Lung (tissue), 12 donors: Measurements from ENCODE around the gene GPC5. TPM values are rescaled to one million over a fixed set of nuclear protein-coding genes. Genes with fewer than 3 reads are reported as not detected.

Experiments
- ATAC-seq: fragments of 200-7000 bp; cut with Tn5 transposase; one replicate; pipeline ENCODE4 v1.9.1; 2020; ENCODE audit warnings: moderate number of reproducible peaks; ENCODE audit not compliant: insufficient read depth, low FRiP score
- DNase-seq, 3 donors: peaks; one replicate each; pipeline ENCODE4 v3.0.0-alpha.2; 2013 to 2017
- H3K27ac ChIP-seq, 2 donors: one replicate each; pipeline ENCODE4 v1.5.1; 2013; ENCODE audit warnings: mild to moderate bottlenecking in 2 of 2, moderate library complexity in 2 of 2, control low read depth in 1 of 2, inconsistent platforms in 1 of 2, low read depth in 1 of 2, low read length in 1 of 2
- H3K27me3 ChIP-seq, 3 donors: one replicate each; pipeline ENCODE4 v1.5.1; 2013; ENCODE audit warnings: low read length in 2 of 3; ENCODE audit not compliant: control insufficient read depth in 3 of 3, insufficient read depth in 3 of 3
- H3K36me3 ChIP-seq, 4 donors: one replicate each; pipeline ENCODE4 v1.5.1; 2013; ENCODE audit warnings: low read length in 4 of 4, mild to moderate bottlenecking in 1 of 4, moderate library complexity in 1 of 4; ENCODE audit not compliant: control insufficient read depth in 4 of 4, insufficient read depth in 4 of 4
- H3K4me1 ChIP-seq, 5 donors: one replicate each; pipeline ENCODE4 v1.5.1; 2013; ENCODE audit warnings: low read length in 5 of 5, mild to moderate bottlenecking in 2 of 5, moderate library complexity in 1 of 5; ENCODE audit not compliant: control insufficient read depth in 5 of 5, insufficient read depth in 5 of 5
- H3K4me3 ChIP-seq: one replicate; pipeline ENCODE4 v1.5.1; 2013; ENCODE audit warnings: mild to moderate bottlenecking, control low read depth, moderate library complexity
- H3K9ac ChIP-seq, 2 donors: one replicate each; pipeline ENCODE4 v1.5.1; 2013; ENCODE audit warnings: low read length in 2 of 2, control low read depth in 1 of 2; ENCODE audit not compliant: insufficient read depth in 1 of 2
- H3K9me3 ChIP-seq, 4 donors: one replicate each; pipeline ENCODE4 v1.5.1; 2013; ENCODE audit warnings: low read length in 3 of 4, mild to moderate bottlenecking in 1 of 4, moderate library complexity in 1 of 4; ENCODE audit not compliant: control insufficient read depth in 4 of 4, insufficient read depth in 3 of 4
- CTCF ChIP-seq: IDR thresholded peaks from 2 replicates; pipeline ENCODE4 v1.5.1; 2012; ENCODE audit warnings: mild to moderate bottlenecking; ENCODE audit errors: control extremely low read depth, extremely low read depth
- WGBS, 2 donors: extraction: QIAGEN DNeasy Blood & Tissue Kit; methylation state at CpG; one replicate each; pipeline ENCODE4 v1.1.7; 2013; 5-methylcytosine and 5-hydroxymethylcytosine counted together
- polyA plus RNA-seq, 2 donors: library from polyadenylated mRNA; stranded (reverse); fragments of 200-250 nt; gene quantifications; one replicate each; pipeline ENCODE4 v1.2.1, GENCODE V29; 2013
- total RNA-seq, 2 donors: library from RNA; depleted of rRNA in 1 of 2; stranded (reverse); fragments of >200 nt in 1 of 2; gene quantifications; one replicate each; pipeline ENCODE4 v1.2.1, GENCODE V29; 2014 to 2021
- donor health status: control.
- donor health status: control.
- donor health status: Bipolar disorder and iron deficiency.
- donor health status: healthy.
- donor health status: DM: yes; HTN: yes; CAD: no.

Gene GPC5
- total and polyA plus RNA-seq, 4 donors: 0.55 to 37.3 (median 4.4) TPM

- no peak for ATAC-seq
- no peaks in the 10 kb centered on the region for H3K9me3 ChIP-seq
- TF ChIP-seq CTCF: no peak
These were observed 56.2 kb downstream of the GPC5 start for GRCh38 chr13:91454666-91455065.

GRCh38 chr13:91456837-91457236 lies 58.4 kb downstream of the GPC5 start:
- no peaks in the 10 kb centered on the region for H3K4me1 ChIP-seq
- no peaks in the 10 kb centered on the region for H3K27me3 ChIP-seq
- no peak for TF ChIP-seq CTCF
- no peak overlapping the region for H3K27ac ChIP-seq
- no peak overlapping the region for H3K4me3 ChIP-seq
- 90 to 93% methylated on average over 2 of the region's 2 CpGs for WGBS, 2 donors
- H3K36me3 ChIP-seq: no peaks in the 10 kb centered on the region
- no peak overlapping the region for H3K9ac ChIP-seq
- H3K9me3 ChIP-seq: no peaks in the 10 kb centered on the region
- DNase-seq (no peak), ATAC-seq (no peak)

More at GRCh38 chr13:91454666-91455065, 56.2 kb downstream of the GPC5 start:
- Histone ChIP-seq H3K27me3 (no peaks in the 10 kb centered on the region), H3K4me1 (no peaks in the 10 kb centered on the region), H3K36me3 (no peaks in the 10 kb centered on the region), H3K27ac (no peak overlapping the region), H3K4me3 (no peak overlapping the region), H3K9ac (no peak overlapping the region)
- no peak for DNase-seq
- WGBS, 2 donors: 82 to 85% methylated on average over 1 of the region's 1 CpG

- DNase-seq (no peak), ATAC-seq (no peak)
- no peak overlapping the region for H3K4me3 ChIP-seq
- no peak overlapping the region for H3K9ac ChIP-seq
- no peak overlapping the region for H3K27ac ChIP-seq
- no peaks in the 10 kb centered on the region for H3K36me3 ChIP-seq
- H3K4me1 ChIP-seq: no peaks in the 10 kb centered on the region
- H3K9me3 ChIP-seq: no peaks in the 10 kb centered on the region
- no peak for TF ChIP-seq CTCF
- H3K27me3 ChIP-seq: no peaks in the 10 kb centered on the region
These were observed 61.1 kb downstream of the GPC5 start for GRCh38 chr13:91459485-91459884.

- Histone ChIP-seq H3K27me3 (no peaks in the 10 kb centered on the region), H3K9me3 (no peaks in the 10 kb centered on the region), H3K4me3 (no peak overlapping the region), H3K36me3 (no peaks in the 10 kb centered on the region), H3K4me1 (no peaks in the 10 kb centered on the region), H3K9ac (no peak overlapping the region), H3K27ac (no peak overlapping the region)
- DNase-seq: no peak
- 83 to 89% methylated on average over 5 of the region's 5 CpGs for WGBS, 2 donors
- TF ChIP-seq CTCF: no peak
- no peak for ATAC-seq
These were observed 65.9 kb downstream of the GPC5 start for GRCh38 chr13:91464336-91464735.
